Small intestine (tissue), 7 donors: ENCODE measurements around the gene GTF2A2. TPM values are rescaled to one million over a fixed set of nuclear protein-coding genes. Genes with fewer than 3 reads are reported as not detected.
"Not testable (repeated sequence)": the region's sequence is repeated elsewhere in the genome, so short reads cannot be mapped to it uniquely, and the experiment has no call there.

ENCODE experiments used
- DNase-seq, 2 donors: peaks; one replicate each; pipeline versions ENCODE4 v3.0.0 to v3.0.0-alpha.2; 2013
- FAIRE-seq: peaks from 2 replicates; lab custom pipeline; 2012; peaks lifted over from hg19 to GRCh38; lab: Jason Lieb, UNC
- H3K27ac ChIP-seq, 3 donors: one replicate each; pipeline ENCODE4 v1.5.1; 2013; ENCODE audit warnings: low read length in 2 of 3, mild to moderate bottlenecking in 2 of 3, control low read depth in 1 of 3, inconsistent platforms in 1 of 3, low read depth in 1 of 3, moderate library complexity in 1 of 3
- H3K27me3 ChIP-seq, 3 donors: one replicate each; pipeline ENCODE4 v1.6.1; 2013; ENCODE audit warnings: low read length in 3 of 3, inconsistent platforms in 1 of 3; ENCODE audit not compliant: control insufficient read depth in 3 of 3, insufficient read depth in 3 of 3
- H3K36me3 ChIP-seq, 3 donors: one replicate each; pipeline ENCODE4 v1.6.1; 2013; ENCODE audit warnings: low read length in 3 of 3, inconsistent platforms in 1 of 3, low read depth in 1 of 3, mild to moderate bottlenecking in 1 of 3, moderate library complexity in 1 of 3; ENCODE audit not compliant: control insufficient read depth in 3 of 3, insufficient read depth in 2 of 3
- H3K4me1 ChIP-seq, 3 donors: one replicate each; pipeline ENCODE4 v1.6.1; 2013; ENCODE audit warnings: low read length in 2 of 3, inconsistent platforms in 1 of 3, low read depth in 1 of 3, mild to moderate bottlenecking in 1 of 3, moderate library complexity in 1 of 3; ENCODE audit not compliant: control insufficient read depth in 3 of 3, insufficient read depth in 2 of 3
- H3K4me3 ChIP-seq, 3 donors: one replicate each; pipeline ENCODE4 v1.5.1; 2013; ENCODE audit warnings: low read length in 3 of 3, control low read depth in 1 of 3, inconsistent platforms in 1 of 3, low read depth in 1 of 3, mild to moderate bottlenecking in 1 of 3, moderate library complexity in 1 of 3
- H3K9me3 ChIP-seq, 2 donors: one replicate each; pipeline ENCODE4 v1.6.1; 2013; ENCODE audit warnings: low read depth in 1 of 2, low read length in 1 of 2; ENCODE audit not compliant: control insufficient read depth in 2 of 2, insufficient read depth in 1 of 2
- WGBS, 3 donors: extraction: QIAGEN DNeasy Blood & Tissue Kit; methylation state at CpG; one replicate each; pipeline ENCODE4 v1.1.7; 2013; 5-methylcytosine and 5-hydroxymethylcytosine counted together
- polyA plus RNA-seq, 4 donors: library from polyadenylated mRNA; stranded (reverse) in 3 of 4; unstranded in 1 of 4; fragments of 200-250 nt in 3 of 4; fragments of 120-200 nt in 1 of 4; gene quantifications; one replicate each; pipeline versions ENCODE4 v1.2.1 to v1.2.3, GENCODE V29; 2013
- donor health status: healthy with polysubstance abuse.
- donor health status: control.
- donor health status: control.
- donor health status: Bipolar disorder and iron deficiency.
- donor health status: healthy.

GTF2A2 gene
- polyA plus RNA-seq, 4 donors: 46.5 to 87.8 (median 61.4) TPM

DNA sequence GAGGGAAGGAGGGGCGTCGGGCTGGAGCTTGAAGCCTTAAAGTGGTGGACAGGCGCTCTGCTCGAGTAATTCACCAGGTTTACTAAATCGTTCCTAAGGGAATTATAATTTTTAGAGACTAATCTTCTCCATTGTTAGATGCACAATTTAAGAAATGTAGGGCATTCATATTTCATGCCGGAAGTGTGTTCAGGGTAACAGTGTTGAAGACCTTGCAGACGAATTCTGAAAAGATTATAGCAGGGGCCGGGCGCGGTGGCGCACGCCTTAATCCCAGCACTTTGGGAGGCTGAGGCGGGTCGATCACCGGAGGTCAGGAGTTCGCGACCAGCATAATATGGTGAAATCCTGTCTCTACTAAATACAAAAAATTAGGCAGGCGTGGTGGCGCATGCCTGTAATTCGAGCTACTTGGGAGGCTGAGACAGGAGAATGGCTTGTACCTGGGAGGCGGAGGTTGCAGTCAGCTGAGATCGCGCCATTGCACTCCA, 365 bp upstream of the GTF2A2 start:
- FAIRE-seq: no peak
- Histone ChIP-seq H3K36me3 (peaks cover 2 to 7% (median 3%) of the 10 kb centered on the region in 3 donors), H3K27me3 (no peaks in the 10 kb centered on the region), H3K27ac (peak overlapping the region; percentile 82 to 95 (median 85)), H3K9me3 (no peaks in the 10 kb centered on the region), H3K4me1 (peaks cover 3 to 7% (median 7%) of the 10 kb centered on the region in 3 donors), H3K4me3 (peak overlapping the region in 2 of 3 donors; percentile 91 to 94)
- WGBS, 3 donors: 24 to 33% (median 31%) methylated on average over 23 of the region's 23 CpGs
- DNase-seq: no peak

DNA sequence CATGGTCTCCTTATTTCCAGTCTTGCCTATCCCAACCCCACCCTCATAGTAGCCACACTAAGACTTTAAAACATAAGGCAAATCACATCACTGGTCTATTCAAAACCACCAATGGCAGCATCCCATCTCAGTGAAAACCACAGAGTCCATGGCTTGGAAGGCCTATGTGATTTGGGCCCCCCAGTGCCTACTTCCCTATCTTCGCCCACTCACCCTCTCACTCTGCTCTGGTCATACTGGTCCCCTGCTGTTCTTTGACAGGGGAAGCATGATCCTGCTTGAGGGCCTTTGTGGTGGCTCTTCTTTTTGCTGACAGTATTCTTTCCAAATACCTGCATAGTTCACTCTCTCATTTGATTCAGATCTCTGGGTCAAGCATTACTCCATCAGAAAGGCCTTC, 3.3 kb downstream of the GTF2A2 start:
- H3K27me3 ChIP-seq: no peaks in the 10 kb centered on the region
- peaks cover 2 to 11% (median 9%) of the 10 kb centered on the region in 3 donors for H3K36me3 ChIP-seq
- DNase-seq (no peak), FAIRE-seq (no peak)
- peaks cover 3 to 7% (median 7%) of the 10 kb centered on the region in 3 donors for H3K4me1 ChIP-seq
- H3K4me3 ChIP-seq: no peak overlapping the region
- H3K27ac ChIP-seq: no peak overlapping the region
- H3K9me3 ChIP-seq: no peaks in the 10 kb centered on the region
- WGBS, 3 donors: 98 to 100% (median 100%) methylated on average over 1 of the region's 1 CpG

DNA sequence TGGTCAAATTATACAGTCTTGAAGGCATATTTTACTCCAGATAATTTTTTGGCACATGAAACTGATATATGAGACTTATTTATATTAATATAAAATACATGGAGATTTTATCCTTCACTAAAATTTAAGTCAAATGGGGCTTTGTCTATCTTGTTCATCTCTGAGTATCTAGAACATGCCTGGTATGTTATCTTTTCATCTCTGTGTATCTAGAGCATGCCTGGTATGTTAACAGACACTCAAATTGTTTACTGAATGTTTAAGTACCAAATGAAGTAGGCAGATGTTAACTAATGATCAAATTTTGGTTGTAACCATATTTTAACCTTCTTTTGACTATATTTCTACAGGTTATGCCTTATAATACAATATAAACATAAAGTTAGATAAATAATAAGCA, 7.7 kb downstream of the GTF2A2 start:
- no peak for DNase-seq
- Histone ChIP-seq H3K4me3 (no peak overlapping the region), H3K36me3 (peaks cover 7 to 35% (median 12%) of the 10 kb centered on the region in 3 donors), H3K27ac (no peak overlapping the region), H3K9me3 (no peaks in the 10 kb centered on the region), H3K27me3 (no peaks in the 10 kb centered on the region), H3K4me1 (no peaks in the 10 kb centered on the region)
- FAIRE-seq: no peak

DNA sequence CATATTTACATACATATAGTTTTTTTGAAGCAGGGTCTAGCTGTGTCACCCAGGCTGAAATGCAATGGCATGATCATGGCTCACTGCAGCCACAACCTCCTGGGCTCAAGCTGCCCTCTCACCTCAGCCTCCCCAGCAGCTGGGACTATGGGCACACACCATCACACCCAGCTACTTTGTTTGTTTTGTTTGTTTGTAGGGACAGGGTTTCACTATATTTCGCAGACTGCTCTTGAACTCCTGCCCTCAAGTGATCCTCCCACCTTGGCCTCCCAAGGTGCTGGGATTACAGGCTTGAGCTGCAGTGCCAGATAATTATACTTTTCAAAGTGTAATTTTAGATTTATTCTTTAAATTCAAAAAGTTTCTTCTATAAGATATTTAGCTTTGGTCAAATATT, 10.2 kb downstream of the GTF2A2 start:
- DNase-seq (no peak), FAIRE-seq (no peak)
- H3K36me3 ChIP-seq: peaks cover 7 to 42% (median 14%) of the 10 kb centered on the region in 3 donors
- no peaks in the 10 kb centered on the region for H3K4me1 ChIP-seq
- no peaks in the 10 kb centered on the region for H3K27me3 ChIP-seq
- WGBS, 3 donors: 83 to 100% (median 88%) methylated on average over 1 of the region's 1 CpG
- no peak overlapping the region for H3K4me3 ChIP-seq
- no peaks in the 10 kb centered on the region for H3K9me3 ChIP-seq
- no peak overlapping the region for H3K27ac ChIP-seq

DNA sequence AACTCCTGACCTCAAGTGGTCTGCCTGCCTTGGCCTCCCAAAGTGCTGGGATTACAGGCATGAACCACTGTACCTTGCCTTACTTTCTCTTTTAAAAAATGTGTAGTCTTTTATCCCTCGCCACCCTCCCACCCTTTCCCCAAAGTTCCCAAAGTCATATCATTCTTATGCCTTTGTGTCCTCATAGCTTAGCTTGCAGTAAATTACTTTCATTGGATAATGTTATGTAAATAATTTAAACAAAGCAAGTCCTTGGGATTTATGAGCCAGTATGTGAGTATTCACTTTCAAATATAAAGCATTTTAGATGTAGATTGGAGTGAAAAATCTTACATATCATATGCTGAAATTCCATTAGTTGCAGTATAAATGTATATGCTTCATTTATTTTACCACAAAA, 11.0 kb downstream of the GTF2A2 start:
- 99 to 100% (median 100%) methylated on average over 1 of the region's 1 CpG for WGBS, 3 donors
- no peak for FAIRE-seq
- H3K36me3 ChIP-seq: peaks cover 5 to 37% (median 14%) of the 10 kb centered on the region in 3 donors

DNA sequence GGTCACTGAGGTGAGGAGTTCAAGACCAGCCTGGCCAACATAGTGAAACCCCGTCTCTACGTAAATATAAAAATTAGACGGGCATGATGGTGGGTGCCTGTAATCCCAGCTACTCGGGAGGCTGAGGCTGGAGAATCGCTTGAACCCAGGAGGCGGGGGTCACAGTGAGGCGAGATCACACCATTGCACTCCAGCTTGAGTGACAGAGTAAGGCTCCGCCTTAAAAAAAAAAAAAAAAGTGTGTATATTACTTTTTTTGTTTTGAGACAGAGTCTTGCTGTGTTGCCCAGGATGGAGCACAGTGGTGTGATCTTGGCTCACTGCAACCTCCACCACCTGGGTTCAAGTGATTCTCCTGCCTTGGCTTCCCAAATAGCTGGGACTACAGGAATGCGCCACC, 11.5 kb downstream of the GTF2A2 start:
- peaks cover 5 to 34% (median 13%) of the 10 kb centered on the region in 3 donors for H3K36me3 ChIP-seq
- FAIRE-seq, H3K27ac ChIP-seq, DNase-seq, H3K4me1 ChIP-seq, H3K9me3 ChIP-seq, H3K4me3 ChIP-seq, H3K27me3 ChIP-seq: not testable (repeated sequence)
- WGBS, 3 donors: 98% methylated on average over 8 to 9 of the region's 9 CpGs

More for the DNA sequence above, 11.0 kb downstream of the GTF2A2 start:
- H3K27me3 ChIP-seq: no peaks in the 10 kb centered on the region
- no peak overlapping the region for H3K4me3 ChIP-seq
- no peaks in the 10 kb centered on the region for H3K9me3 ChIP-seq
- DNase-seq: no peak
- no peak overlapping the region for H3K27ac ChIP-seq
- H3K4me1 ChIP-seq: no peaks in the 10 kb centered on the region

DNA sequence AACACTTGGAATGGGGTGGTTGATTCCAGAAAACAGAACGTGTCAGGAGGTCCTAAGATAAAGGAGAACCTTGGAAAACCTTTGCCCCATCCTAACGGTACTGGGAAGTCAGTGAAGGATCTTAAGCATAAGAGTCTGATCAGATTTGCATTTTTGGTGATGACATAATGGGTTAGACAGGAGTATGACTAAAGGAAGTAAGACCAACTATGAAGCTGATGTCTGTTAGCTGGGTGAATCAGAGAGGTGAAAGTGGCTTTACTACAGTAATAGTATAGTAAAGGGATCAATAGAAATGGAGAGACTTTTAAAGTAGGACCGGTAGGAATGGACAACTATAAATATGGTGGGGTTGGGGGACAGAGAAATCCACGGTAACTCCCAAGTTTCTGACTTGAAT, 12.6 kb downstream of the GTF2A2 start:
- DNase-seq (no peak), FAIRE-seq (no peak)
- no peaks in the 10 kb centered on the region for H3K9me3 ChIP-seq
- WGBS, 3 donors: 62 to 83% (median 69%) methylated on average over 4 of the region's 4 CpGs
- no peaks in the 10 kb centered on the region for H3K27me3 ChIP-seq
- H3K27ac ChIP-seq: no peak overlapping the region
- no peak overlapping the region for H3K4me3 ChIP-seq
- no peaks in the 10 kb centered on the region for H3K4me1 ChIP-seq
- H3K36me3 ChIP-seq: peaks cover 5 to 35% (median 10%) of the 10 kb centered on the region in 3 donors

DNA sequence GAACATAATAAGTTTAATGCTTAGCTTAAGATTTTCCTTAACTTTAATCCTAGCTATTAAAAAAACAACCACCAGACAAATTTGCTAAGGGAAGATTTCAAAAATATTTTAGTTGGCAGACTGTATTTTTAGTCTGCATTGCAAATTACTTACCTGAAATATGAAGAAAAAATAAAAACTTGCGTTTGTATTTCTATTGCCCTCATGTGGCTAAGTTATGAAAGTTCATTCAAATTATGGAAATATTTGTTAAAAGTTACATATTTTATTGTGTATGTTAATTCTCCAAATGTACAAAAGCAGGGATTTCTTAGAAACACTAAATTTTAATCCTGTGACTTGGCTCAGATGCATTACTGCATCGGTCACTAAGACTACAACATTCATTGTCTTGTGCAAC, 15.0 kb downstream of the GTF2A2 start:
- H3K36me3 ChIP-seq: peaks cover 9 to 29% (median 12%) of the 10 kb centered on the region in 3 donors
- no peaks in the 10 kb centered on the region for H3K4me1 ChIP-seq
- no peak overlapping the region for H3K27ac ChIP-seq
- WGBS, 3 donors: 85 to 87% (median 86%) methylated on average over 2 of the region's 2 CpGs
- DNase-seq (no peak), FAIRE-seq (peak; percentile 68)
- H3K4me3 ChIP-seq: no peak overlapping the region
- H3K9me3 ChIP-seq: no peaks in the 10 kb centered on the region
- no peaks in the 10 kb centered on the region for H3K27me3 ChIP-seq

DNA sequence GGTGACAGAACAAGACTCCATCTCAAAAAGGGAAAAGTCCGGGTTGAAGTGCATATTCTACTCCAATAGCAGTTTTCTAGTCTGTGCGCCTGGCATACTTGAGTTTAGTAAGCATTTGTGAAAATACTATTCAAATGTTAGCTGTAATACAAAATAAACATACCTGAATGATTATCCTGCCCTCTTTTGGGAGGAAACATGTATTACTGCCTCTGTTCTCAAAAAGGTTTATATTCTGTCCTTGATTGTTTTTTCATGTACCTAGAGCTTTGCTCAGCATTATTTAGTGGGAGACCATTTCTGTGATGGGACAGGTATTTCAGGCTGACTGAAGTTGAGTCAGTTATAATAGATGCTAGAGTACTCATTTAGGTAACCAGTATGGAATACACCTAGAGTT, 19.8 kb downstream of the GTF2A2 start:
- H3K4me3 ChIP-seq, H3K27me3 ChIP-seq, H3K4me1 ChIP-seq, DNase-seq, H3K9me3 ChIP-seq, H3K27ac ChIP-seq, FAIRE-seq, H3K36me3 ChIP-seq: not testable (repeated sequence)
- 91 to 98% (median 91%) methylated on average over 2 of the region's 2 CpGs for WGBS, 3 donors
